ENCODE measurements around the gene STX18. TPM values are rescaled to one million over a fixed set of nuclear protein-coding genes. Genes with fewer than 3 reads are reported as not detected.

STX18 gene
- total and polyA plus RNA-seq, 2 experiments from 2014 or later: 15.9 to 18.1 TPM

DNA sequence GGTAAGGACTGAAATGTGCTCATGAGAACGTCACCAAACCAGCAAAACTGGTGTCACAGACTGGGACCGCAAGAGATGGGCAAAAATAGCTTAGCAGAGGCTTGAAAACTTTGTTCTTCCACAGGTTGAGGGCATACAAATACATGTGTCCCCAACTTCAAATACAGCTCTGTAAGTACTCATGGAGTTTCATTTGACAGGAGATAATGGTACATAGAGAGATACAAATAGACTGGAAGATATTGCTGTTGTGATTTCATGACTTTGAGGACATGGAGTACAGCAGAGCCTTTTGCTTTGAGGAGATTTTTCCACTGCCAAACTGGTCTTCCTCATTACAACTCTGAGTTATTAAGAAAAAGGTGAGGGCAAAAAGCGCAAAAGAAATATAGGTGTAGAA, 70.7 kb downstream of the STX18 start:
- H3K27ac Mint-ChIP-seq: no peak overlapping the region
- Histone ChIP-seq H3K79me2 (replicated peaks; ENCODE audit: insufficient read depth) (peaks cover 11% of the 10 kb centered on the region), H3K4me2 (no peak overlapping the region), H3K27me3 (ENCODE audit: insufficient read depth) (no peaks in the 10 kb centered on the region), H3K27ac (ENCODE audit: low read depth) (no peak overlapping the region), H4K20me1 (replicated peaks; ENCODE audit: insufficient read depth) (no peaks in the 10 kb centered on the region; the same call in none of the 2 replicates), H2AFZ (no peak overlapping the region), H3K36me3 (ENCODE audit: insufficient read depth) (no peaks in the 10 kb centered on the region), H3K4me3 (no peak overlapping the region), H3F3A (replicated peaks; ENCODE audit: low read depth) (no peaks in the 10 kb centered on the region), H3K9me2 (ENCODE audit: insufficient read depth) (no peaks in the 10 kb centered on the region; the same call in 1 of the 2 replicates), H3K4me1 (ENCODE audit: insufficient read depth) (no peaks in the 10 kb centered on the region)
- peaks cover 13% of the 10 kb centered on the region for H3K36me3 Mint-ChIP-seq (ENCODE audit: low read depth)
- peaks cover 4% of the 10 kb centered on the region; the same call in 2 of the 3 replicates for H3K9me3 Mint-ChIP-seq
- no peak overlapping the region for H3K4me3 Mint-ChIP-seq
- peaks cover 1% of the 10 kb centered on the region for H3K27me3 Mint-ChIP-seq (ENCODE audit: insufficient read depth, low read depth, poor library complexity)
- ATAC-seq (no peak), DNase-seq (ENCODE audit: low spot score) (no peak)
- TF ChIP-seq CREB1 (CRISPR knock-in tag; IDR thresholded peaks at IDR 0.05; ENCODE audit: low read depth): no peak
- TF ChIP-seq, protein P1, sequence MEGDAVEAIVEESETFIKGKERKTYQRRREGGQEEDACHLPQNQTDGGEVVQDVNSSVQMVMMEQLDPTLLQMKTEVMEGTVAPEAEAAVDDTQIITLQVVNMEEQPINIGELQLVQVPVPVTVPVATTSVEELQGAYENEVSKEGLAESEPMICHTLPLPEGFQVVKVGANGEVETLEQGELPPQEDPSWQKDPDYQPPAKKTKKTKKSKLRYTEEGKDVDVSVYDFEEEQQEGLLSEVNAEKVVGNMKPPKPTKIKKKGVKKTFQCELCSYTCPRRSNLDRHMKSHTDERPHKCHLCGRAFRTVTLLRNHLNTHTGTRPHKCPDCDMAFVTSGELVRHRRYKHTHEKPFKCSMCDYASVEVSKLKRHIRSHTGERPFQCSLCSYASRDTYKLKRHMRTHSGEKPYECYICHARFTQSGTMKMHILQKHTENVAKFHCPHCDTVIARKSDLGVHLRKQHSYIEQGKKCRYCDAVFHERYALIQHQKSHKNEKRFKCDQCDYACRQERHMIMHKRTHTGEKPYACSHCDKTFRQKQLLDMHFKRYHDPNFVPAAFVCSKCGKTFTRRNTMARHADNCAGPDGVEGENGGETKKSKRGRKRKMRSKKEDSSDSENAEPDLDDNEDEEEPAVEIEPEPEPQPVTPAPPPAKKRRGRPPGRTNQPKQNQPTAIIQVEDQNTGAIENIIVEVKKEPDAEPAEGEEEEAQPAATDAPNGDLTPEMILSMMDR (conservative IDR thresholded peaks at IDR 0.05; ENCODE audit: low read depth in 2 of 2): no peak
- TF ChIP-seq STAT1 (IDR thresholded peaks at IDR 0.05; ENCODE audit: unreplicated experiment): no peak
- no peak for TF ChIP-seq REST (IDR thresholded peaks at IDR 0.05; ENCODE audit: unreplicated experiment)
- TF ChIP-seq, protein P2, sequence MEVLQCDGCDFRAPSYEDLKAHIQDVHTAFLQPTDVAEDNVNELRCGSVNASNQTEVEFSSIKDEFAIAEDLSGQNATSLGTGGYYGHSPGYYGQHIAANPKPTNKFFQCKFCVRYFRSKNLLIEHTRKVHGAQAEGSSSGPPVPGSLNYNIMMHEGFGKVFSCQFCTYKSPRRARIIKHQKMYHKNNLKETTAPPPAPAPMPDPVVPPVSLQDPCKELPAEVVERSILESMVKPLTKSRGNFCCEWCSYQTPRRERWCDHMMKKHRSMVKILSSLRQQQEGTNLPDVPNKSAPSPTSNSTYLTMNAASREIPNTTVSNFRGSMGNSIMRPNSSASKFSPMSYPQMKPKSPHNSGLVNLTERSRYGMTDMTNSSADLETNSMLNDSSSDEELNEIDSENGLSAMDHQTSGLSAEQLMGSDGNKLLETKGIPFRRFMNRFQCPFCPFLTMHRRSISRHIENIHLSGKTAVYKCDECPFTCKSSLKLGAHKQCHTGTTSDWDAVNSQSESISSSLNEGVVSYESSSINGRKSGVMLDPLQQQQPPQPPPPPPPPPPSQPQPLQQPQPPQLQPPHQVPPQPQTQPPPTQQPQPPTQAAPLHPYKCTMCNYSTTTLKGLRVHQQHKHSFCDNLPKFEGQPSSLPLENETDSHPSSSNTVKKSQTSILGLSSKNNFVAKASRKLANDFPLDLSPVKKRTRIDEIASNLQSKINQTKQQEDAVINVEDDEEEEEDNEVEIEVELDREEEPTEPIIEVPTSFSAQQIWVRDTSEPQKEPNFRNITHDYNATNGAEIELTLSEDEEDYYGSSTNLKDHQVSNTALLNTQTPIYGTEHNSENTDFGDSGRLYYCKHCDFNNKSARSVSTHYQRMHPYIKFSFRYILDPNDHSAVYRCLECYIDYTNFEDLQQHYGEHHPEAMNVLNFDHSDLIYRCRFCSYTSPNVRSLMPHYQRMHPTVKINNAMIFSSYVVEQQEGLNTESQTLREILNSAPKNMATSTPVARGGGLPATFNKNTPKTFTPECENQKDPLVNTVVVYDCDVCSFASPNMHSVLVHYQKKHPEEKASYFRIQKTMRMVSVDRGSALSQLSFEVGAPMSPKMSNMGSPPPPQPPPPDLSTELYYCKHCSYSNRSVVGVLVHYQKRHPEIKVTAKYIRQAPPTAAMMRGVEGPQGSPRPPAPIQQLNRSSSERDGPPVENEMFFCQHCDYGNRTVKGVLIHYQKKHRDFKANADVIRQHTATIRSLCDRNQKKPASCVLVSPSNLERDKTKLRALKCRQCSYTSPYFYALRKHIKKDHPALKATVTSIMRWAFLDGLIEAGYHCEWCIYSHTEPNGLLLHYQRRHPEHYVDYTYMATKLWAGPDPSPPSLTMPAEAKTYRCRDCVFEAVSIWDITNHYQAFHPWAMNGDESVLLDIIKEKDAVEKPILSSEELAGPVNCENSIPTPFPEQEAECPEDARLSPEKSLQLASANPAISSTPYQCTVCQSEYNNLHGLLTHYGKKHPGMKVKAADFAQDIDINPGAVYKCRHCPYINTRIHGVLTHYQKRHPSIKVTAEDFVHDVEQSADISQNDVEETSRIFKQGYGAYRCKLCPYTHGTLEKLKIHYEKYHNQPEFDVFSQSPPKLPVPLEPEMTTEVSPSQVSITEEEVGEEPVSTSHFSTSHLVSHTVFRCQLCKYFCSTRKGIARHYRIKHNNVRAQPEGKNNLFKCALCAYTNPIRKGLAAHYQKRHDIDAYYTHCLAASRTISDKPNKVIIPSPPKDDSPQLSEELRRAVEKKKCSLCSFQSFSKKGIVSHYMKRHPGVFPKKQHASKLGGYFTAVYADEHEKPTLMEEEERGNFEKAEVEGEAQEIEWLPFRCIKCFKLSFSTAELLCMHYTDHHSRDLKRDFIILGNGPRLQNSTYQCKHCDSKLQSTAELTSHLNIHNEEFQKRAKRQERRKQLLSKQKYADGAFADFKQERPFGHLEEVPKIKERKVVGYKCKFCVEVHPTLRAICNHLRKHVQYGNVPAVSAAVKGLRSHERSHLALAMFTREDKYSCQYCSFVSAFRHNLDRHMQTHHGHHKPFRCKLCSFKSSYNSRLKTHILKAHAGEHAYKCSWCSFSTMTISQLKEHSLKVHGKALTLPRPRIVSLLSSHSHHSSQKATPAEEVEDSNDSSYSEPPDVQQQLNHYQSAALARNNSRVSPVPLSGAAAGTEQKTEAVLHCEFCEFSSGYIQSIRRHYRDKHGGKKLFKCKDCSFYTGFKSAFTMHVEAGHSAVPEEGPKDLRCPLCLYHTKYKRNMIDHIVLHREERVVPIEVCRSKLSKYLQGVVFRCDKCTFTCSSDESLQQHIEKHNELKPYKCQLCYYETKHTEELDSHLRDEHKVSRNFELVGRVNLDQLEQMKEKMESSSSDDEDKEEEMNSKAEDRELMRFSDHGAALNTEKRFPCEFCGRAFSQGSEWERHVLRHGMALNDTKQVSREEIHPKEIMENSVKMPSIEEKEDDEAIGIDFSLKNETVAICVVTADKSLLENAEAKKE (CRISPR knock-in tag; IDR thresholded peaks at IDR 0.05): no peak
- TF ChIP-seq ZNF331 (CRISPR knock-in tag; IDR thresholded peaks at IDR 0.05; ENCODE audit: low read depth): no peak
- TF ChIP-seq NANOG (IDR thresholded peaks at IDR 0.05; ENCODE audit: borderline replicate concordance): no peak
- TF ChIP-seq EZH2 (IDR thresholded peaks at IDR 0.05; ENCODE audit: low read depth, unreplicated experiment): no peak
- no peak for TF ChIP-seq POLR2AphosphoS5 (IDR thresholded peaks at IDR 0.05; ENCODE audit: low read depth)
- no peak for TF ChIP-seq ZNF114 (CRISPR knock-in tag; IDR thresholded peaks at IDR 0.05)
- peaks cover 6% of the 10 kb centered on the region for H3K4me1 Mint-ChIP-seq
